HG02884 (cell line): ENCODE results near the gene GOSR1.
"Not testable (repeated sequence)": the region's sequence is repeated elsewhere in the genome, so short reads cannot be mapped to it uniquely, and the experiment has no call there.

Experiments
- ATAC-seq: cut with Tn5 transposase; IDR thresholded peaks from one replicate; pipeline ENCODE4 v1.9.1; 2021; ENCODE audit warnings: mild to moderate bottlenecking, moderate library complexity; ENCODE audit not compliant: unreplicated experiment

GOSR1 gene

DNA sequence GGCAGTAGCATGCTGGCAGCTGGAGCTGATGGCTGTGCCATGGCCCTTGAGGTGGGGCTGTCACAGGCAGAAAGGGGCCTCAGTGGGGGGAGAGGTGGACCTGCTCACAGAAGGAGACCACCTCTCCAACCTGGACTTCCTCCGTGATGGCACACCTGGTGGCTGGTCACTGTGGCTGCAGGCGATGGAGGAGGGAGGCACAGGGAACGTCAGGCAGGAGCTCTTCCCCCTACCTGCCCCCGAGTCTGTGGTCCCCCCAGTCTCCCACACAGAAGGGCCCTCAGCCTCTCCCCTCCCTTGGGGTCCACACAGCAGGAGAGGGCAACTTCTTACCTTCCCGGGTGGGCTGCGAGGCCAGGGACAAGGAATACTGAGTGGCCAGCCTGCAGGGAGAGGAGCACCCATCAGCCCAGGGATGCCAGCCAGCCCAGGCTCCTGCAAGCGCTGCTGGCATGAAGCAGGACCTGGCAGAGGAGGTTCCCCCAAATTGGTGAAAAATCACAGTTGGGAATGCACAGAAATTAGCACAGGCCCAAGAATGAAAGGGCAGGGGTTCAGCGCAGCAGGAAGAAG, 96.5 kb downstream of the GOSR1 start:
- no peak for ATAC-seq

GRCh38 chr17:30574309-30574708, 97.1 kb downstream of the GOSR1 start:
- not testable (repeated sequence) for ATAC-seq

- ATAC-seq, result not testable (repeated sequence)
Observed at GRCh38 chr17:30574806-30575205, 97.6 kb downstream of the GOSR1 start.

DNA sequence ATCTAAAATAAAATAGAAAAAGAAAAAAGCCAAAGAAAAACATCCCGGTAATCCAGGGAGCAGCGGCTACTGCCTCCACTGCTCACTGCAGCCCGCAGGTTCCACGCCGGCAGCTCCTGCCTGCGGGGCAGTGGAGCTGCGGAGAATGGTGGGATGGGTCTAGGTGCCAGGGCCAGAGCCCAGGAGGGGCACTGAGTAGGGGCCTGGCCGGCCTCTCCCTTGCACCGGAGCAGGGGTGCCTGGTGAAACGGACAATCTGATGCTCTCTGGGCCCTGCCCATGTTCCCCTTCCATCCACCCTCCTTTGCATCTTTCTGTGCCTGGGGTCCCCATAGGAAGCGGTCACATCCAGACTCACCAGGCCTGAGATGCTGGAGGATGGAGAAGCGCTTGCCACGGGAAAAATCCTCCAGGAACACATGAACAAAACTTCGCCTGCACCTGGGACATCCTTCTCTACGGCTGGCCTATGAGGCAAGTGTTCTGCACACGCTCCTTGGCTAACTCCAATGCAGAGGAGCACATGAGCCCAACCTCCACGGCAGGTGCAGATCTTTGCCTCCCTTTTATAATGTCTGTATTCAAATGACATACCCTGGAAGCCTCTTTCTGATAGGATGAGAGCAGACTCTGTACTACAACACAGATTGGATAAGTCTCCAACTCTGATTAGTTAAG, 98.6 kb downstream of the GOSR1 start:
- ATAC-seq, result not testable (repeated sequence)

DNA sequence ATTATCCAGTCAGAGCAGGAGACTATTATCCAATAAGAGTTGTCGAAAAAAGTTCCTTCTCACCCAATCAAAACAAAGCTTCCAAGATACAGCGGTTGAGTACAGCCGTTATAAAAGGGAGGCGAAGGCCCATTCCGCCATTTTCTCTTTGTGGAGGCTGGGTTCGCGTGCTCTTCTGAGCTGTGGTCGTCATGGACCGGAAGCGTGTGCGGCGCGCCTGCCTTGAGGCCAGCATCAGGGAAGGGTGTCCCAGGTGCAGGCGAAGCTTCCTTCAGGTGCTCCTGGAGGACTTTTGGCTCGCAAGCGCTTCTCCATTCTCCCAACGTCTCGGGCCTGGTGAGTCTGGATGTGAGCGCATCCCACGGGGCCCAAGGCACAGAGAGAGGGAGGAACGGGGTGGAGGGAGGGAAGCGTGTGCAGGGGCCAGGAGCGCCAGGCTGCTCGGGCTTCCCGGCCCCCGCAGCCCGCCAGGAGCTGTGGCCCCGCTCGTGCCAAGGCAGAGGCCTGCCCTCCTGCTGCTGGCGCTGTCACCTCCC, 99.2 kb downstream of the GOSR1 start:
- ATAC-seq, result no peak
